Body of pancreas (tissue), 4 donors: ENCODE measurements around the gene PKP4.

Experiments
- CTCF ChIP-seq, 7 experiments: fragments of 450-650 bp in 4 of 7; fragments of 200-600 bp in 3 of 7; sonication (generic) in 3 of 7; IDR thresholded peaks; one replicate each; pipeline ENCODE4 v1.5.1; 2016 to 2019; ENCODE audit warnings: antibody characterized with exemption in 7 of 7
- POLR2A ChIP-seq, 3 donors: fragments of 450-650 bp; IDR thresholded peaks; one replicate each; pipeline ENCODE4 v1.6.1; 2016; ENCODE audit warnings: antibody characterized with exemption in 3 of 3, mild to moderate bottlenecking in 2 of 3

- no peak for TF ChIP-seq CTCF (IDR thresholded peaks at IDR 0.05)
- no peak for TF ChIP-seq POLR2A (IDR thresholded peaks at IDR 0.05)
Measured at GRCh38 chr2:158529379-158530259, 72.9 kb downstream of the PKP4 start.
